Endothelial cell of umbilical vein (primary cell): ENCODE data around the gene NEDD4L.

Experiments used
- FOS ChIP-seq: IDR thresholded peaks from 2 replicates; pipeline ENCODE4 v1.6.1; 2011; ENCODE audit warnings: mild to moderate bottlenecking, low read length, moderate library complexity, borderline replicate concordance; ENCODE audit not compliant: insufficient read depth
- POLR2A ChIP-seq: IDR thresholded peaks from 2 replicates; pipeline ENCODE4 v1.6.1; 2012; ENCODE audit warnings: low read depth, mild to moderate bottlenecking, control low read depth, low read length
- TF ChIP-seq, protein P1 (sequence below), 2 donors: IDR thresholded peaks; 1 replicate in 1 of 2; 2 replicates in 1 of 2; pipeline ENCODE4 v1.5.1; 2011; ENCODE audit warnings: low read length in 2 of 2, mild to moderate bottlenecking in 2 of 2, moderate library complexity in 2 of 2, control low read depth in 1 of 2, inconsistent platforms in 1 of 2, low read depth in 1 of 2; ENCODE audit not compliant: insufficient read depth in 1 of 2; ENCODE audit errors: extremely low read depth in 1 of 2

DNA sequence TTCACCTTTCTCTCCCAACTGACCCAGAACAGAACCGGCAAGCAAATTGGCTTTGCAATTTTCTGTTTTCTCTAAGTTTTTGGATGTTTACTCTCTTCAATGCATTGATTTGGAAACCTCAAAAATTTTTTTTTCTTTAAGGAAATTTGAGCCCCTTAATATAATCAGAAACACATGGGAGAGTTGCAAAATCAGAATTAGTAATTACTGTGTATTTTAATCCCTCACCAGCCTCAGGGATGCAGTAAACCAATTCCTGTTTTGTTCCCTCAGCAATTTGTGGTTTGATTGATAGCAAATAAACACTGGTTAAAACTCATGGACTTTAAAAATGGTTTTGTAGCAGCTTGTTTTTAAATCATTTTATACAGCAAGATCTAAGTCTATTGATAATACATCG is 281.5 kb downstream of the NEDD4L start:
- TF ChIP-seq POLR2A (no peak), FOS (no peak)
- TF ChIP-seq, protein P1, sequence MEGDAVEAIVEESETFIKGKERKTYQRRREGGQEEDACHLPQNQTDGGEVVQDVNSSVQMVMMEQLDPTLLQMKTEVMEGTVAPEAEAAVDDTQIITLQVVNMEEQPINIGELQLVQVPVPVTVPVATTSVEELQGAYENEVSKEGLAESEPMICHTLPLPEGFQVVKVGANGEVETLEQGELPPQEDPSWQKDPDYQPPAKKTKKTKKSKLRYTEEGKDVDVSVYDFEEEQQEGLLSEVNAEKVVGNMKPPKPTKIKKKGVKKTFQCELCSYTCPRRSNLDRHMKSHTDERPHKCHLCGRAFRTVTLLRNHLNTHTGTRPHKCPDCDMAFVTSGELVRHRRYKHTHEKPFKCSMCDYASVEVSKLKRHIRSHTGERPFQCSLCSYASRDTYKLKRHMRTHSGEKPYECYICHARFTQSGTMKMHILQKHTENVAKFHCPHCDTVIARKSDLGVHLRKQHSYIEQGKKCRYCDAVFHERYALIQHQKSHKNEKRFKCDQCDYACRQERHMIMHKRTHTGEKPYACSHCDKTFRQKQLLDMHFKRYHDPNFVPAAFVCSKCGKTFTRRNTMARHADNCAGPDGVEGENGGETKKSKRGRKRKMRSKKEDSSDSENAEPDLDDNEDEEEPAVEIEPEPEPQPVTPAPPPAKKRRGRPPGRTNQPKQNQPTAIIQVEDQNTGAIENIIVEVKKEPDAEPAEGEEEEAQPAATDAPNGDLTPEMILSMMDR (IDR thresholded peaks at IDR 0.05; ENCODE audit: extremely low read depth in 1 of 2, insufficient read depth in 1 of 2, low read depth in 1 of 2, low read length in 2 of 2), result no peak
